GM23338 (cell line): ENCODE data around the gene HLA-B.
"Not testable (repeated sequence)": the region's sequence is repeated elsewhere in the genome, so short reads cannot be mapped to it uniquely, and the experiment has no call there.

Experiments
- STAT1 ChIP-seq: IDR thresholded peaks from one replicate; pipeline ENCODE4 v1.6.1; 2016; ENCODE audit warnings: antibody characterized with exemption; ENCODE audit not compliant: unreplicated experiment
- TF ChIP-seq, protein P1 (sequence below), 2 experiments: fragments of 200-600 bp in 1 of 2; sonication (generic) in 1 of 2; conservative IDR thresholded peaks; 2 replicates each; pipeline versions ENCODE4 v1.5.1 to v1.6.1; 2016 to 2017; ENCODE audit warnings: antibody characterized with exemption in 2 of 2, low read depth in 2 of 2, mild to moderate bottlenecking in 2 of 2, moderate library complexity in 1 of 2

DNA sequence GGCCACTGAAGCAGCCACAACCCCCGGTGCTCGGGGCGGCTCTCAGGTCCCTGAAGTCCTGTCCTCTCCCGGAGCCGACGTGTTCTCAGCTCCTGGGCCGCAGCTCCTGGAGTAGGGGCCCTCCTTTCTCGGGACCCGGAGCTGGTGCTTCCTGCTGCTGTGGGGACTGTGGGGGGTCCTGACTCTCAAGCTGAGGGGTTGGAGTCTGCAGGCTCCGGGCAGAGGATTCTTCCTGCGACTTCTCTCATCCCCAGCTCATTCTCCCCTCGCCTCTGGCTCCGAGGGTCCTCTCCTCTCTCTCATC lies 47.0 kb upstream of the HLA-B start:
- TF ChIP-seq STAT1 = not testable (repeated sequence)
- TF ChIP-seq, protein P1, sequence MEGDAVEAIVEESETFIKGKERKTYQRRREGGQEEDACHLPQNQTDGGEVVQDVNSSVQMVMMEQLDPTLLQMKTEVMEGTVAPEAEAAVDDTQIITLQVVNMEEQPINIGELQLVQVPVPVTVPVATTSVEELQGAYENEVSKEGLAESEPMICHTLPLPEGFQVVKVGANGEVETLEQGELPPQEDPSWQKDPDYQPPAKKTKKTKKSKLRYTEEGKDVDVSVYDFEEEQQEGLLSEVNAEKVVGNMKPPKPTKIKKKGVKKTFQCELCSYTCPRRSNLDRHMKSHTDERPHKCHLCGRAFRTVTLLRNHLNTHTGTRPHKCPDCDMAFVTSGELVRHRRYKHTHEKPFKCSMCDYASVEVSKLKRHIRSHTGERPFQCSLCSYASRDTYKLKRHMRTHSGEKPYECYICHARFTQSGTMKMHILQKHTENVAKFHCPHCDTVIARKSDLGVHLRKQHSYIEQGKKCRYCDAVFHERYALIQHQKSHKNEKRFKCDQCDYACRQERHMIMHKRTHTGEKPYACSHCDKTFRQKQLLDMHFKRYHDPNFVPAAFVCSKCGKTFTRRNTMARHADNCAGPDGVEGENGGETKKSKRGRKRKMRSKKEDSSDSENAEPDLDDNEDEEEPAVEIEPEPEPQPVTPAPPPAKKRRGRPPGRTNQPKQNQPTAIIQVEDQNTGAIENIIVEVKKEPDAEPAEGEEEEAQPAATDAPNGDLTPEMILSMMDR (conservative IDR thresholded peaks at IDR 0.05; ENCODE audit: low read depth in 2 of 2) = not testable (repeated sequence)
